HG03520 (cell line): ENCODE results near the gene OLFML1.
A peak's percentile ranks its signal among the peaks of the same experiment; 100 is the strongest.

ENCODE experiments used
- ATAC-seq: cut with Tn5 transposase; IDR thresholded peaks from one replicate; pipeline ENCODE4 v1.9.1; 2021; ENCODE audit warnings: mild to moderate bottlenecking, moderate library complexity; ENCODE audit not compliant: unreplicated experiment

The OLFML1 gene

GRCh38 chr11:7473717-7474116, 11.6 kb upstream of the OLFML1 start:
- peak; percentile 75 for ATAC-seq

- no peak for ATAC-seq
Observed at GRCh38 chr11:7480113-7480512, 5.2 kb upstream of the OLFML1 start.

- no peak for ATAC-seq
Observed at GRCh38 chr11:7484131-7484530, 1.2 kb upstream of the OLFML1 start.

GRCh38 chr11:7484645-7485044, 661 bp upstream of the OLFML1 start:
- ATAC-seq: no peak

- ATAC-seq: no peak
Observed at GRCh38 chr11:7486098-7486780, 933 bp downstream of the OLFML1 start.

- ATAC-seq: no peak
Observed at GRCh38 chr11:7486781-7487140, 1.5 kb downstream of the OLFML1 start.

GRCh38 chr11:7487360-7487759, 2.1 kb downstream of the OLFML1 start:
- no peak for ATAC-seq

GRCh38 chr11:7488681-7489080, 3.4 kb downstream of the OLFML1 start:
- no peak for ATAC-seq

GRCh38 chr11:7489376-7489775, 4.1 kb downstream of the OLFML1 start:
- ATAC-seq: no peak

- ATAC-seq: no peak
Observed at GRCh38 chr11:7490054-7490453, 4.7 kb downstream of the OLFML1 start.

- ATAC-seq: no peak
Observed at GRCh38 chr11:7490535-7490934, 5.2 kb downstream of the OLFML1 start.

GRCh38 chr11:7492253-7492652, 6.9 kb downstream of the OLFML1 start:
- ATAC-seq: no peak

- no peak for ATAC-seq
Observed at GRCh38 chr11:7493670-7494069, 8.4 kb downstream of the OLFML1 start.

GRCh38 chr11:7494086-7494745, 8.9 kb downstream of the OLFML1 start:
- ATAC-seq: no peak

- peak; percentile 91 for ATAC-seq
Observed at GRCh38 chr11:7495882-7496551, 10.7 kb downstream of the OLFML1 start.

GRCh38 chr11:7498193-7498592, 12.9 kb downstream of the OLFML1 start:
- no peak for ATAC-seq

GRCh38 chr11:7499081-7499480, 13.8 kb downstream of the OLFML1 start:
- no peak for ATAC-seq

- no peak for ATAC-seq
Observed at GRCh38 chr11:7500251-7500650, 14.9 kb downstream of the OLFML1 start.

GRCh38 chr11:7501251-7501650, 15.9 kb downstream of the OLFML1 start:
- ATAC-seq: no peak

GRCh38 chr11:7501894-7502293, 16.6 kb downstream of the OLFML1 start:
- no peak for ATAC-seq

GRCh38 chr11:7506243-7506642, 20.9 kb downstream of the OLFML1 start:
- no peak for ATAC-seq

- no peak for ATAC-seq
Observed at GRCh38 chr11:7508087-7508486, 22.8 kb downstream of the OLFML1 start.
